B cell (primary cell): ENCODE data around the gene EXOC1. TPM values are rescaled to one million over a fixed set of nuclear protein-coding genes. Genes with fewer than 3 reads are reported as not detected.

Source experiments
- ATAC-seq: fragments of 200-7000 bp; cut with Tn5 transposase; one replicate; pipeline ENCODE4 v1.10.0; 2021; ENCODE audit warnings: low read depth, mild to moderate bottlenecking, moderate number of reproducible peaks, moderate library complexity
- CTCF ChIA-PET: fragments of 350-600 bp; sonication (Branson Sonifier 250); formaldehyde crosslinking; loops from one replicate; lab custom pipeline; 2021; ENCODE audit warnings: antibody characterized with exemption, inconsistent platforms; lab: Charles Lee
- POLR2A ChIA-PET: fragments of 350-600 bp; sonication (Branson Sonifier 250); formaldehyde crosslinking; loops from one replicate; lab custom pipeline; 2021; ENCODE audit warnings: antibody characterized with exemption; lab: Charles Lee
- DNase-seq: peaks from one replicate; pipeline ENCODE4 v3.0.0; 2013
- H2AFZ ChIP-seq: 2 replicates; pipeline ENCODE4 v1.6.1; 2012; ENCODE audit warnings: mild to moderate bottlenecking, low read depth, low read length; ENCODE audit not compliant: insufficient read depth, poor library complexity, severe bottlenecking
- H3K27ac ChIP-seq, 2 donors: 1 replicate in 1 of 2; 2 replicates in 1 of 2; pipeline ENCODE4 v1.5.1; 2012 to 2013; ENCODE audit warnings: low read length in 2 of 2, mild to moderate bottlenecking in 2 of 2, moderate library complexity in 1 of 2
- H3K27me3 ChIP-seq, 4 experiments: fragments of 200-600 bp in 1 of 4; sonication (generic) in 1 of 4; replicated peaks in 1 of 4; 1 replicate in 2 of 4; 2 replicates in 2 of 4; pipeline versions ENCODE4 v1.6.1 to v1.7.0; 2013 to 2016; ENCODE audit warnings: low read length in 3 of 4, mild to moderate bottlenecking in 2 of 4, mixed read lengths in 1 of 4, moderate library complexity in 1 of 4; ENCODE audit not compliant: insufficient read depth in 4 of 4, control insufficient read depth in 3 of 4; ENCODE audit errors: control extremely low read depth in 1 of 4
- H3K36me3 ChIP-seq, 2 experiments: replicated peaks in 1 of 2; 1 replicate in 1 of 2; 2 replicates in 1 of 2; pipeline versions ENCODE4 v1.6.1 to v1.7.1; 2013; ENCODE audit warnings: low read length in 1 of 2; ENCODE audit not compliant: insufficient read depth in 2 of 2, control insufficient read depth in 1 of 2; ENCODE audit errors: control extremely low read depth in 1 of 2, extremely low read depth in 1 of 2
- H3K4me1 ChIP-seq, 2 donors: fragments of 200-600 bp in 1 of 2; sonication (generic) in 1 of 2; 1 replicate in 1 of 2; 2 replicates in 1 of 2; pipeline versions ENCODE4 v1.5.1 to v1.6.1; 2013 to 2017; ENCODE audit warnings: low read length in 2 of 2; ENCODE audit not compliant: control insufficient read depth in 2 of 2, insufficient read depth in 2 of 2
- H3K4me2 ChIP-seq: replicated peaks from 2 replicates; pipeline ENCODE3; 2012; ENCODE audit warnings: mild to moderate bottlenecking, low read depth, low read length; ENCODE audit not compliant: poor library complexity, severe bottlenecking
- H3K4me3 ChIP-seq, 5 experiments: fragments of 200-600 bp in 1 of 5; sonication (generic) in 1 of 5; 1 replicate in 3 of 5; 2 replicates in 2 of 5; pipeline versions ENCODE4 v1.5.1 to v1.7.0; 2011 to 2016; ENCODE audit warnings: low read length in 4 of 5, mild to moderate bottlenecking in 4 of 5, low read depth in 2 of 5, control low read depth in 1 of 5, moderate library complexity in 1 of 5; ENCODE audit not compliant: insufficient read depth in 1 of 5; ENCODE audit errors: control extremely low read depth in 1 of 5, extremely low read depth in 1 of 5
- H3K79me2 ChIP-seq: fragments of 200-600 bp; sonication (generic); one replicate; pipeline ENCODE4 v1.6.0; 2016; ENCODE audit warnings: low read length; ENCODE audit not compliant: control insufficient read depth, insufficient read depth
- H3K9ac ChIP-seq: fragments of 200-600 bp; sonication (generic); 2 replicates; pipeline ENCODE4 v1.6.1; 2017; ENCODE audit warnings: mild to moderate bottlenecking, low read length, moderate library complexity
- H3K9me3 ChIP-seq, 3 donors: one replicate each; pipeline versions ENCODE4 v1.6.1 to v1.7.1; 2013; ENCODE audit warnings: low read length in 2 of 3; ENCODE audit not compliant: control insufficient read depth in 2 of 3, insufficient read depth in 1 of 3; ENCODE audit errors: control extremely low read depth in 1 of 3
- H4K20me1 ChIP-seq: 2 replicates; pipeline ENCODE4 v1.6.0; 2012; ENCODE audit warnings: mild to moderate bottlenecking, low read length; ENCODE audit not compliant: insufficient read depth, control insufficient read depth, poor library complexity, severe bottlenecking
- H3K27ac Mint-ChIP-seq: one replicate; pipeline ENCODE4 v1.8.0; 2021; ENCODE audit warnings: mixed read lengths
- H3K27me3 Mint-ChIP-seq: one replicate; pipeline ENCODE4 v1.8.0; 2021; ENCODE audit warnings: mixed read lengths
- H3K4me1 Mint-ChIP-seq: one replicate; pipeline ENCODE4 v1.8.0; 2021; ENCODE audit warnings: mixed read lengths
- H3K4me3 Mint-ChIP-seq: one replicate; pipeline ENCODE4 v1.8.0; 2021; ENCODE audit warnings: mixed read lengths
- H3K9me3 Mint-ChIP-seq: one replicate; pipeline ENCODE4 v1.8.0; 2022; ENCODE audit warnings: mixed read lengths; ENCODE audit not compliant: insufficient read depth
- EZH2 ChIP-seq: IDR thresholded peaks from 2 replicates; pipeline ENCODE4 v1.6.1; 2012; ENCODE audit warnings: borderline replicate concordance, low read depth, mild to moderate bottlenecking, moderate library complexity, low read length; ENCODE audit not compliant: insufficient read depth, poor library complexity, severe bottlenecking
- WGBS: methylation state at CpG from one replicate; pipeline ENCODE4 v1.1.5; 2013; ENCODE audit warnings: missing lambda C conversion rate; ENCODE audit not compliant: insufficient coverage; 5-methylcytosine and 5-hydroxymethylcytosine counted together
- intact Hi-C: fragments of 100-400 bp; cut with micrococcal nuclease; formaldehyde crosslinking; loops from one replicate; pipeline ENCODE4 v1.10.0; 2022
- polyA plus RNA-seq: library from polyadenylated mRNA; depleted of rRNA; stranded (reverse); fragments of >200 nt; gene quantifications from 2 replicates; pipeline ENCODE4 v1.2.3, GENCODE V29; 2012
- total RNA-seq, 2 donors: library from RNA; stranded (reverse); fragments of 120-200 nt in 1 of 2; gene quantifications; 1 replicate in 1 of 2; 2 replicates in 1 of 2; pipeline versions ENCODE4 v1.2.3 to v1.2.4, GENCODE V29; 2013 to 2022
- TF ChIP-seq, protein P1 (sequence below): fragments of 200-600 bp; IDR thresholded peaks from one replicate; pipeline ENCODE4 v1.8.0; 2022; ENCODE audit warnings: antibody characterized with exemption, mild to moderate bottlenecking

Gene EXOC1
- total and polyA plus RNA-seq, 2 donors (not counting 1 experiment from before 2014, with no cell fraction given), result 10.0 to 42.5 TPM

DNA sequence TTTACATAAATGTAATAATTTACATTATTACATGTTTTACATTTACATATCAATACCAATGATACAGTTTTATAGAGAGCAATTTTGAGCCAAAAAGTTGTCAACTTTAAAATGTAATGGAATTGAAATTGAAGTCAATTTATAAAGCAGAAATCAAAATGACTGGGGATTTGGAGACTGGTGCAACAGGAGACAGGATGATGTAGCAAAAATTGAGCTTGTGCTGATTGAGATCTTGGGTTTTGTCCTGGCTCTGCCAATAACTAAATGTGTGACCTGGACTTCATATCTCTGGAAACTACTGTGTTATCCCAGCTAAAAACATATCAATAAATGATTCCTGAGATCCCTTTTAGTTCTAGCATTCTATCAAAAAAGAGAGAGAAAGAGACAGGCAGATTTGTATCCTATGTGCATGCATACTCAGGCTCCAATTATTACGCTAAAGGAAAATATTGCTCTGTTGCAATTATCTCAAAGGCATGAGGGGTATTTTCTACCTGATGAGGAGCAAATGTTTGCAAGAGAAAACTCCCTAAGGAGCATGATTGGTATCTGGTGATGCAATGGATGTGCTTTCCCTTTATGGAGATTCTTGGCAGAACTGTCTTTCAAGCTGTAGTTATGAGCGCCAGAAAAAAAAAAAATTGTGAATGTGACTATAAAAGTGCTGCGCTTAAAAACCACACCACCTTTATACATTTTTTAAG is 19.2 kb upstream of the EXOC1 start:
- Histone ChIP-seq H3K4me2 (no peak overlapping the region), H4K20me1 (no peaks in the 10 kb centered on the region), H3K27me3 (peaks cover 0 to 27% (median 9%) of the 10 kb centered on the region in 4 experiments), H3K4me3 (no peak overlapping the region), H3K79me2 (no peaks in the 10 kb centered on the region), H3K4me1 (no peaks in the 10 kb centered on the region), H3K9me3 (peaks cover 0 to 6% (median 3%) of the 10 kb centered on the region in 3 donors), H3K9ac (no peak overlapping the region), H3K27ac (no peak overlapping the region), H3K36me3 (no peaks in the 10 kb centered on the region), H2AFZ (no peak overlapping the region)
- Mint-ChIP-seq H3K4me1 (no peaks in the 10 kb centered on the region), H3K4me3 (no peak overlapping the region), H3K9me3 (peaks cover 5% of the 10 kb centered on the region), H3K27me3 (peaks cover 61% of the 10 kb centered on the region), H3K27ac (no peak overlapping the region)
- CTCF ChIA-PET, result no interaction called here
- POLR2A ChIA-PET, result no interaction called here
- TF ChIP-seq, protein P1, sequence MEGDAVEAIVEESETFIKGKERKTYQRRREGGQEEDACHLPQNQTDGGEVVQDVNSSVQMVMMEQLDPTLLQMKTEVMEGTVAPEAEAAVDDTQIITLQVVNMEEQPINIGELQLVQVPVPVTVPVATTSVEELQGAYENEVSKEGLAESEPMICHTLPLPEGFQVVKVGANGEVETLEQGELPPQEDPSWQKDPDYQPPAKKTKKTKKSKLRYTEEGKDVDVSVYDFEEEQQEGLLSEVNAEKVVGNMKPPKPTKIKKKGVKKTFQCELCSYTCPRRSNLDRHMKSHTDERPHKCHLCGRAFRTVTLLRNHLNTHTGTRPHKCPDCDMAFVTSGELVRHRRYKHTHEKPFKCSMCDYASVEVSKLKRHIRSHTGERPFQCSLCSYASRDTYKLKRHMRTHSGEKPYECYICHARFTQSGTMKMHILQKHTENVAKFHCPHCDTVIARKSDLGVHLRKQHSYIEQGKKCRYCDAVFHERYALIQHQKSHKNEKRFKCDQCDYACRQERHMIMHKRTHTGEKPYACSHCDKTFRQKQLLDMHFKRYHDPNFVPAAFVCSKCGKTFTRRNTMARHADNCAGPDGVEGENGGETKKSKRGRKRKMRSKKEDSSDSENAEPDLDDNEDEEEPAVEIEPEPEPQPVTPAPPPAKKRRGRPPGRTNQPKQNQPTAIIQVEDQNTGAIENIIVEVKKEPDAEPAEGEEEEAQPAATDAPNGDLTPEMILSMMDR, result no peak
- TF ChIP-seq EZH2, result no peak
- no peak for DNase-seq
- intact Hi-C loops, result no loop called here
- WGBS, result no CpG with 5 or more reads among the region's 3 CpGs
- ATAC-seq, result no peak

DNA sequence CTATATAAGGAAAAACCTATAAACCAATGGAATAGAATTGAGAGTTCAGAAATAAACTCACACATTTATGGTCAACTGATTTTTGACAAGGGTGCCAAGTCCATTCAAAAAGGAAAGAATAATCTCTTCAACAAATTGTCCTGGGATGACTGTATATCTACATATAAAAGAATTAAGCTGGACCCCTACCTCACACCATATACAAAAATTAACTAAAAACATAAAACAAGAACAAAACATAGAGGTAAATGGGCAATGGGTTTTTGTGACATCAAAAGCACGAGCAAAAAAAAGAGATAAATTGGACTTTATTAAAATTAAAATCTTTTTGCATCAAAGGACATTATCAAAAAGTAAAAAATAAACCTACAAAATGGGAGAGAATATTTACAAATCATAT is 15.5 kb upstream of the EXOC1 start:
- no peak for TF ChIP-seq EZH2
- TF ChIP-seq, protein P1, result no peak
- intact Hi-C loops, result no loop called here
- Histone ChIP-seq H3K4me2 (no peak overlapping the region), H3K9ac (no peak overlapping the region), H3K27me3 (peaks cover 0 to 24% (median 13%) of the 10 kb centered on the region in 4 experiments), H3K4me3 (no peak overlapping the region), H3K9me3 (peaks cover 0 to 6% (median 3%) of the 10 kb centered on the region in 3 donors), H2AFZ (no peak overlapping the region), H3K27ac (no peak overlapping the region), H3K4me1 (no peaks in the 10 kb centered on the region), H3K36me3 (no peaks in the 10 kb centered on the region), H4K20me1 (no peaks in the 10 kb centered on the region), H3K79me2 (no peaks in the 10 kb centered on the region)
- peaks cover 5% of the 10 kb centered on the region for H3K9me3 Mint-ChIP-seq
- H3K4me1 Mint-ChIP-seq, result no peaks in the 10 kb centered on the region
- no CpG with 5 or more reads among the region's 1 CpG for WGBS
- CTCF ChIA-PET, result no interaction called here
- H3K27me3 Mint-ChIP-seq, result peaks cover 59% of the 10 kb centered on the region
- ATAC-seq, result no peak
- no peak for DNase-seq
- no peak overlapping the region for H3K27ac Mint-ChIP-seq
- POLR2A ChIA-PET, result no interaction called here
- H3K4me3 Mint-ChIP-seq, result no peak overlapping the region
